Right lobe of liver (tissue), 6 donors: ENCODE results near the gene COMP. TPM values are rescaled to one million over a fixed set of nuclear protein-coding genes. Genes with fewer than 3 reads are reported as not detected.

Experiments
- ATAC-seq, 4 donors: fragments of 200-7000 bp; cut with Tn5 transposase; one replicate each; pipeline ENCODE4 v1.9.1; 2020; ENCODE audit warnings: mild to moderate bottlenecking in 4 of 4, moderate library complexity in 4 of 4
- DNase-seq, 3 donors: peaks; one replicate each; pipeline ENCODE4 v3.0.0-alpha.2; 2020
- H3K27ac ChIP-seq, 3 donors: fragments of 200-600 bp; one replicate each; pipeline ENCODE4 v1.8.0; 2022
- H3K27me3 ChIP-seq, 2 donors: fragments of 200-600 bp; one replicate each; pipeline ENCODE4 v1.8.0; 2022
- H3K36me3 ChIP-seq, 4 donors: fragments of 200-600 bp; sonication (generic) in 1 of 4; one replicate each; pipeline versions ENCODE4 v1.5.1 to v1.8.0; 2017 to 2022; ENCODE audit warnings: control low read depth in 1 of 4
- H3K4me1 ChIP-seq, 4 donors: fragments of 200-600 bp; sonication (generic) in 1 of 4; one replicate each; pipeline versions ENCODE4 v1.5.1 to v1.8.0; 2017 to 2022; ENCODE audit warnings: control low read depth in 1 of 4
- H3K4me3 ChIP-seq, 3 donors: fragments of 200-600 bp; one replicate each; pipeline ENCODE4 v1.8.0; 2022
- H3K9me3 ChIP-seq, 4 donors: fragments of 200-600 bp; sonication (generic) in 1 of 4; one replicate each; pipeline versions ENCODE4 v1.5.1 to v1.8.0; 2017 to 2022; ENCODE audit warnings: control low read depth in 1 of 4
- POLR2A ChIP-seq: fragments of 450-650 bp; IDR thresholded peaks from one replicate; pipeline ENCODE4 v1.6.1; 2017; ENCODE audit warnings: antibody characterized with exemption, mild to moderate bottlenecking
- WGBS: methylation state at CpG from one replicate; pipeline ENCODE4 v1.1.6; 2018; ENCODE audit warnings: low coverage, low lambda C conversion rate; ENCODE audit not compliant: insufficient coverage; ENCODE audit errors: missing lambda C conversion rate; 5-methylcytosine and 5-hydroxymethylcytosine counted together
- intact Hi-C, 2 donors: fragments of 100-400 bp; cut with DNase I; formaldehyde crosslinking; loops; one replicate each; pipeline versions ENCODE4 v1.11.2 to v1.14.1; 2022
- total RNA-seq, 6 experiments: library from RNA; depleted of rRNA in 2 of 6; stranded (reverse); fragments of >200 nt in 2 of 6; fragmentation: NEBNext Ultra II Directional in 3 of 6; extraction: Animal tissue kit (Norgen Biotek cat#: 25700) in 3 of 6; gene quantifications; one replicate each; pipeline versions ENCODE4 v1.1.0 to v1.2.4, GENCODE V29; 2016 to 2023
- TF ChIP-seq, protein P1 (sequence below), 4 donors: fragments of 200-600 bp in 3 of 4; fragments of 450-650 bp in 1 of 4; IDR thresholded peaks; one replicate each; pipeline versions ENCODE4 v1.5.1 to v1.8.0; 2016 to 2022; ENCODE audit warnings: antibody characterized with exemption in 4 of 4, mild to moderate bottlenecking in 2 of 4
- donor health status: DM: no; HTN: yes; CAD: no.
- donor health status: DM: no; HTN: no; CAD: no.
- donor health status: DM: no; HTN: no; CAD: no.
- donor health status: DM: no; HTN: yes; CAD: no.
- donor health status: DM: no; HTN: yes; CAD: no.

The COMP gene
- total RNA-seq, 6 experiments from 2014 or later, result 0.11 to 0.31 TPM; not detected in 4

DNA sequence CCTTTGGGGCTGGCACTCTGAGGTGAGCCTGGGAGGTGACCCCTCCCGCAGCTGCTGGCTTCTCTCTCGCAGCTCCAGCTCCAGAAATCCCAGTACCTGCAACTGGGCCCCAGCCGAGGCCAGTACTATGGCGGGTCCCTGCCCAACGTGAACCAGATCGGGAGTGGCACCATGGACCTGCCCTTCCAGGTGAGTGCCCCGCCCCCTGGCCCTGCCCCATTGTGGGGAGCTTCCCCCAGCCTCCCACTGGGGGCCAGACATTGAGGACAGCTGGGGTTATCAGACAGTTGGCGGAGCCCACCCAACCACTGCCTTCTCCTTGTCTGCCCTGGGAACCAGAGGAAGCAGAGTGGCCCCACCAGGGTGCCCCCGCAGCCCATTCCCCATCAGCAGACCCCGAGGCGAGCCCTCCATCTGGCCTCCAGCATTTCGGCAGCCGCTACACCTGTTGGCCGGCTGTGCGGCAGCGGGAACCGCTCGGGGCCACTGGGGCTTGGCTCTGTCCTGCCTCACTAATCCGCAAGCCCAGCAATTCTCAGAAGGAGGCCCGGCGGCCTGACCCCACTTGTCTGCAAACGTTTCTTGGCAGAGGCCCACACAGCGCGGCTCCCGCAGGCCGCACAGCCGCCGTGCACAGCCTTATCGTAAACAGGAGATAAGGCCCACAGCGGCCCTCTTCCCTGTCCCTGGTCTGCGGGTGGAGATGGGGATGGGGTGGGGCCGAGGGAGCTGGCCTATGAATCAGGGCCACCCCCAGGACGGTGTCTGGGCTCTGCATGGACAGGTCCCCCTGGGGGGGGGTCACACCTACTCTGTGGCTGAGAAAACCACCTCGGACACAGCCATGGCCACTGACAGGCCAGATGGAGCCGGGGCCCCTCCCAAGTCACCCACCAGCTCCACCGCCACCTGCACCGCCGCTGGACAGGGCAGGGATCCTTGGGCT lies 48.0 kb downstream of the COMP start:
- H3K36me3 ChIP-seq, result no peaks in the 10 kb centered on the region
- no peak overlapping the region for H3K27ac ChIP-seq
- H3K9me3 ChIP-seq, result no peaks in the 10 kb centered on the region
- ATAC-seq (peak; percentile 41 to 68 (median 56)), DNase-seq (peak in 1 of 3 donors; percentile 49)
- H3K4me3 ChIP-seq, result no peak overlapping the region
- intact Hi-C loops, result no loop called here
- WGBS, result 20% methylated on average over 1 of the region's 38 CpGs
- no peaks in the 10 kb centered on the region for H3K27me3 ChIP-seq
- no peak for TF ChIP-seq POLR2A
- TF ChIP-seq, protein P1, sequence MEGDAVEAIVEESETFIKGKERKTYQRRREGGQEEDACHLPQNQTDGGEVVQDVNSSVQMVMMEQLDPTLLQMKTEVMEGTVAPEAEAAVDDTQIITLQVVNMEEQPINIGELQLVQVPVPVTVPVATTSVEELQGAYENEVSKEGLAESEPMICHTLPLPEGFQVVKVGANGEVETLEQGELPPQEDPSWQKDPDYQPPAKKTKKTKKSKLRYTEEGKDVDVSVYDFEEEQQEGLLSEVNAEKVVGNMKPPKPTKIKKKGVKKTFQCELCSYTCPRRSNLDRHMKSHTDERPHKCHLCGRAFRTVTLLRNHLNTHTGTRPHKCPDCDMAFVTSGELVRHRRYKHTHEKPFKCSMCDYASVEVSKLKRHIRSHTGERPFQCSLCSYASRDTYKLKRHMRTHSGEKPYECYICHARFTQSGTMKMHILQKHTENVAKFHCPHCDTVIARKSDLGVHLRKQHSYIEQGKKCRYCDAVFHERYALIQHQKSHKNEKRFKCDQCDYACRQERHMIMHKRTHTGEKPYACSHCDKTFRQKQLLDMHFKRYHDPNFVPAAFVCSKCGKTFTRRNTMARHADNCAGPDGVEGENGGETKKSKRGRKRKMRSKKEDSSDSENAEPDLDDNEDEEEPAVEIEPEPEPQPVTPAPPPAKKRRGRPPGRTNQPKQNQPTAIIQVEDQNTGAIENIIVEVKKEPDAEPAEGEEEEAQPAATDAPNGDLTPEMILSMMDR (IDR thresholded peaks at IDR 0.05), result no peak
- peaks cover 0 to 4% (median 0%) of the 10 kb centered on the region in 4 donors for H3K4me1 ChIP-seq

DNA sequence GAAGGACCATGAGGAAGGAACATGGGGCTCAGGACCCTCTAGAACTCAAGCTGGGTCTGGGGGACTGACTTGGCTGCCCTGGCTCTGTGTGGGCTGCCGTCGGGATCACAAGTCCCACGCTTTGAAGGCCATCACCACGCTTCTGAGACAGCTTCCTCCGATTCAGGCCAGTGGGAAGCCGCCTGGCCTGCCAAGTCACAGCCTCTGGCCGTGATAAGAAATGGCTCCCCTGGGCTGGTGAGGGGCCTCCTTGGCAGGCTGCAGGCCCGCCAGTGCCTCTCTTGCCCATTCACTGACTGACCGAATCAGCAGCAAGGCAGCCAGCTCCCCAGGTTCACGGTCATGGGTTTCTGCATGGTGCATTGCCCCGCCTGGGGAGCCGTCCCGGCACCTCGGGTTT lies 48.8 kb downstream of the COMP start:
- WGBS, result no CpG with 5 or more reads among the region's 14 CpGs

DNA sequence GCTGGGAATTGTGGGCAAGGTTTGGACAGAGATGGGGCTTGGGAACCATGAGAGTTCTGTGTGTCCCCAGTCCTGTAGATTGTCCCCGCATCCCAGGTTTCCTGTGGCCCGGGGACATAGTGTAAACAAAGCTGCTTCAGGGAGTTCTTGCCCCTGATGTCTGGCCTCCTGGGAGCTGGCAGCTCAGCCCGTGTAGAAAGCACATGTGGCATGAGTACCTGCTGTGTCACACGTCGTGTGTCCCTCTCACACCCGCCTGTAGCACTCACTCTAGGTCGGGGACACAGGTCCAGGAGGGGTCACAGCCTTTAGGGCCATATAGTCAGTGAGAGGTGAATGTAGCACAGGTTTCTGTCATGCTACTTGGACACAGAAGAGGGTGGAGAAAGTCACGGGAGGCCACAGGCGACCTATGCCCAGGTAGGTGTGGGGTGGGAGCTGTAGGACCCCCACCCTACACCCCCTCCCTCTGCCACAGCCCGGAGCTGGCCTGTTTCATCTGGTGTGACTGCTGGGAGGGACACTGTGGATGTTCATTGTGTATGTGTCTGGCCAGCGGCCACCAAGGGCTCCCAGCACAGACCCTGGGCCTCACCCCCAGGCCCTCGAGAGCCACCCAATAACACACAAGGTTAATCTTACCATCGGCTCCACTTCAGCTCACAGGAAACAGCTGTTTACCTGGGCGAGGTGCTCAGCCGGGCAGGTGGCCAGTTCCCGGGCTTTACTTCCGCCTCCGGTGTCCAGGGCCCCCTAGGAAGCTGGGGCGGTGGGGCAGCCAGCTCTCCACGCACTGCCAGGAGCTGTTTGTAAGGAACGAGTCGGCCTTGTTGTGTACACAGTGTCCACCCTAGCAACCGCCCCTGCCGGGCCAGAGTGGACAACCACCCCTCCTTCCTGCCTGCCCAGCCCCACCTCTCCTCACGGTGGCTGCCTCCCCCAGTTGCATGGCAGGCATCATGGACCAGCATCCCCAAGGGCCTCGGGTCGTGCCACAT lies 49.7 kb downstream of the COMP start:
- peaks cover 0 to 9% (median 0%) of the 10 kb centered on the region in 4 donors for H3K4me1 ChIP-seq
- H3K27me3 ChIP-seq, result no peaks in the 10 kb centered on the region
- no peak for DNase-seq
- H3K9me3 ChIP-seq, result no peaks in the 10 kb centered on the region
- 50% methylated on average over 2 of the region's 27 CpGs for WGBS
- H3K27ac ChIP-seq, result no peak overlapping the region
- no peak overlapping the region for H3K4me3 ChIP-seq
- ATAC-seq, result peak in 2 of 4 donors; percentile 1 to 29
- H3K36me3 ChIP-seq, result no peaks in the 10 kb centered on the region
- TF ChIP-seq POLR2A, result no peak
- TF ChIP-seq, protein P1 (IDR thresholded peaks at IDR 0.05), result no peak
- intact Hi-C loops, result no loop called here

More for the DNA sequence above, 48.8 kb downstream of the COMP start:
- Histone ChIP-seq H3K36me3 (no peaks in the 10 kb centered on the region), H3K4me1 (peaks cover 0 to 9% (median 0%) of the 10 kb centered on the region in 4 donors), H3K27me3 (no peaks in the 10 kb centered on the region), H3K4me3 (no peak overlapping the region), H3K27ac (no peak overlapping the region), H3K9me3 (no peaks in the 10 kb centered on the region)
- intact Hi-C loops, result no loop called here
- DNase-seq (no peak), ATAC-seq (no peak)
- TF ChIP-seq POLR2A, result no peak
- TF ChIP-seq, protein P1 (IDR thresholded peaks at IDR 0.05), result no peak

DNA sequence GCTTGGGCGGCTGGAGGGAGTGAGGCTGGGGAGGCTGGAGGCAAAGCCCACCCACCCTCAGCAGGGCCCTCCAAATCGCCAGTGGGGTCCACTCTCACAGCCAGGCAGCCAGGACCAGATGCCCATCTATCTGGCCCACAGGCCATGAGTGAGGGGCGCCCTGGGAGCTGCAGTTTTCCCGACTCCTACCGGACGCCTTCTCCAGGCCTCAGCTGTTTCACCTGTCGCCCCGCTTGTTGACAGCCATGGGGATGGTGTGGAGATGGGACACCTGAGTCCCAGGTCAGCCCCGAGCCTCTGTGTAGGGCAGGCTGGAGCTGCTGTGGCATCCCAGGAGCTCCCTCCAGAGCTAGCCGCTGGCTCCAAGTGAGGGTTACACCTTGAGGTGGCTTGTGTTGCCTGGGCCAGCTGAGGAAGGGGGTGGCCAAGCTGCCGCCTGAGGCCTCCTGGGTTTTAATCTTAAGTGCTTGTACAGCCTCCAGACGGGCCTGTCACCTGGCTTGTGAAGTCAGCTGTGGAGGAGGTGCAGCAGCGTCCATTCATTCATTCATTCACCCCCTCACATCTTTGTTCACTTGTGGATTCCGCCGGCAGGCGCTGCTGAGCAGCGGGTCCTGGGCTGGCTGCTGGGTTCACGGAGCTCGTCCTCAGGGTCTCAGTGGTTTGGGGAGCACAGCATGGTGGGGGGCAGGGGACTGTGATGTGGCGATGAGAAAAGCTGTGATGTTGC lies 52.0 kb downstream of the COMP start:
- TF ChIP-seq, protein P1 (IDR thresholded peaks at IDR 0.05), result no peak
- ATAC-seq (no peak), DNase-seq (no peak)
- intact Hi-C loops, result no loop called here
- no peaks in the 10 kb centered on the region for H3K27me3 ChIP-seq
- H3K27ac ChIP-seq, result no peak overlapping the region
- no peak overlapping the region for H3K4me3 ChIP-seq
- whole genome bisulfite sequencing, result 63% methylated on average over 2 of the region's 20 CpGs
- H3K4me1 ChIP-seq, result peaks cover 0 to 9% (median 0%) of the 10 kb centered on the region in 4 donors
- H3K36me3 ChIP-seq, result no peaks in the 10 kb centered on the region
- H3K9me3 ChIP-seq, result no peaks in the 10 kb centered on the region
